Activated T-cell treated with anti-CD3 and anti-CD28 coated beads, Interleukin-2, amount 50 U/mL, for 48 hours (primary cell): ENCODE results near the gene SELENOW.
"Not testable (repeated sequence)": the region's sequence is repeated elsewhere in the genome, so short reads cannot be mapped to it uniquely, and the experiment has no call there.

Source experiments
- DNase-seq, 2 experiments: peaks; one replicate each; pipeline ENCODE4 v3.0.0-alpha.2; 2020

The SELENOW gene

DNA sequence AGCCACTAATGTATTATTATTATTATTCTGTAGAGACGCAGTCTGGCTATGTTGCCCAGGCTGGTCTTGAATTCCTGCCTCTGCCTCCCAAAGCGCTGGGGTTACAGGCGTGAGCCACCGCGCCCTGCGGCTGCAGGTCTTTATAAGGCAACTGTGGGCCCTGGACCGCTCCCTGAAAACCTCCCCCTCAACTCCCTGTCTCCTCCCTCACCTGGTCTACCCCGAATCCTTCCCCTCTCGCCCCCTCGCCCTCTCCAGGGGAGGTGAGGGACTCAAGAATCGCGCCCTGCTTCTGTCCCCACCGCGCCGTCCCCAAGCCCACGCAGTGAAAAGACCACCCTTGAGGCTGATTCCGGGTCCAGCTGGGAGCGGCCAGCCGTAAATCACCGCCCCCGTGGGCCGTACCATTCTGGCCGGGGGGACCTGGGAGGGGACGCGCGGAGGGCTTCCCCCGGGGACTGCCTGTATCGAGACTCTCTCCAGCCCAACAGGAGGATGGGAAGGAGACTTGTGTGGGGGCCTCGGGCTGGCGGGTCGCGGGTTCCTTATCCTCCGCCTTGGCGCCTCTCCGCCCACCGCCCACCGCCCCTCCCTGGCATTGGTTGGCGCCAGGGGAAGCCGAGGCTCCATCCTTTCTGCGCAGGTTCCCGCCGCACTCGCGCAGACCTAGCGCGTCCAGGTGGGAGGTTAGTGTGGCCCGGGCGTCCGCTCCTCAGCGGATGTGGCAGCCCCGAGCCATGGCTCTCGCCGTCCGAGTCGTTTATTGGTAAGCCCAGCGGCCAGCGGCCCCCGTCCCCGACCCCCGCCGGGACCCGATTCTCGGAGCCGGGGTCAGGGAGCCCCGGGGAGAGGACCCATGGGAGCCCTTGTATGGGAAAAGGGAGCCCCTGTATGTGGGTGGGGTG, at the start of gene SELENOW:
SELENOW (plus strand) TSS at position 655 of the 905 bp plus-strand sequence; CDS start at position 738, 83 bp downstream.
- peak; percentile 87 to 89 for DNase-seq

DNA sequence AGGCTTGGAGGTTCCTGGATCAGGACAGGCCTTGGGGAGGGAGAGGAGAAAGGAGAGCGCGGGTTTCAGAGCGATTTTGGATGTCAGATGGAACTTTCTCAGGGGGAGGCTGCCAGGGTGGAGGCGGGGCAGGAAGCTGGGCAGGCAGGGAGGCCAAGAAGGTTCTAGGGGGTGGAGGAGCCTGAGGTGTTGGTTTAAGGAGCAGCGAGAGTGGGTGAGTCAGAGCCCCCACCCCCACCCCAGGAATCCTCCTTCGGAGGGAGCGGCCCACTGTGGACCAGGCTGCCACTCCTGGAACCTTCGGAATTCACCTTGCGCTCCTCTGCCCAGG, 49.1 kb upstream of the SELENOW start:
- DNase-seq, result peak; percentile 33 to 41

DNA sequence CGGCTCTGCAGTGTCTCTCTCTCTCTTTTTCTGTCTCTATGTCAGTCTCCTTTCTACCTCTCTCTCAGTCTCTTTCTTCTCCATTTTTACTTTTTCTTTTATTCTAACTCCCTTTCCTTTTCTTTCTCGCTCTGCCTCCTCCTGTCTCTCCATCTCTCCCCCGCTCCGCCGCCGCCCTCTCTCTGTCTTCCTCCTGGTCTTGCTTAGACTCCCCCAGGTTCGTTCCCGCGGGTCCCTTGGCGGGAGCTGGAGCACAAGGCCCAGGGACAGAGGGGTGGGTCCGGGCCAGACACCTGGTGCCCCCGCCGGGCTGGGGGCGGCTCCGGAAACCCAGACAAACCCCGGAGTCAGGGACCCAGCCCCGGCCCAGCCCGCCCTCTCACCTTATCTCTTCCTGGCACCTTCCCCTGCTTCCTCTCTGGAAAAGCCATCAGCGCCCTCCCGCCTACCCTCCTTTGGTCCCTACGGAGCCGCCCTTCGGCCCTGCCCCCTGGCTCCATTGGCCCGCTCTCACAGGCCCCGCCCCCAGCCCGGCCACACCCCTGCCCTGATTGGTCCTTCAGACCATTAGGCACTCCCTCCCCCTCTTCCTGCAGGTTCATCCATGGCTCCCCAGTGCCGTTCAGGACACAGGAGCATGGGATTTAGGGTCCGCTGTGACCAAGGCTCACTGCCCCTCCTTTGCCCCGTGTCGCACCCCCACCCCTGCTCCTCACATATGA, 48.5 kb upstream of the SELENOW start:
- DNase-seq, result peak; percentile 79 to 83

DNA sequence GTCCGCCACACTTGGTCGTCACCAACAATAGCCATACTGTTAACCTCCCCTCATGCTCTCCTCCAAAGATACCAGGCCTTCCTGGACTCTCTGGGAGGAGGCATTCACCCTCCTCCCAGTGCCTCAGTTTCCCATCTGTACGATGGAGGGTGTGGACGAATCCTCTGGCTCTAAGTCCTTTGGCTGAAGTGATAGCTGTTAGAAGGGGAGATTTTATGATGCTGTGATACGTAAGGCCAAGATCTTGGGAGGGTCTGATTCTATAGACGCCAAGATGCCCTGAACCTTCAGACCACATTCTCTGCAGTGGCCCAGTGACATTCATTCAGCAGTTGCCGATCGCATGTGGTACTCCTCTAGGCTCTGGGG, 48.0 kb upstream of the SELENOW start:
- DNase-seq, result no peak

DNA sequence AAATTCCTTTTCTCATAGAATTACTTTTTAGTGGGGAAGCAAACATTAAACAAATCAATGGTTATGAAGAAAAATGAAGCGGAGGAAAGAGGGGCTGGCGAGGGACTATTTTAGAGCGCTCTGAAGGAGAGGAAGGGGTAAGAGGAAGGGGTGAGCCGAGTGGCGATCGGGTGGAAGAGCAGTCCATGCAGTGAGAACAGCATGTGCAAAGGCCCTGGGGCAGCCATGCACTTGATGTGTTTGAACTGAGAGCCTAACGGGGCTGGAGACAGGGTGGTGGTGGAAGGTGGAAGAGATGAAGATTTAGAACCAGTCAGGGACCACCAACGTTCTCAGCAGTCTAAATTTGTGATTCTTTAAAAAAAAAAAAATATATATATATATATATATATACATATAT, 47.6 kb upstream of the SELENOW start:
- no peak for DNase-seq

DNA sequence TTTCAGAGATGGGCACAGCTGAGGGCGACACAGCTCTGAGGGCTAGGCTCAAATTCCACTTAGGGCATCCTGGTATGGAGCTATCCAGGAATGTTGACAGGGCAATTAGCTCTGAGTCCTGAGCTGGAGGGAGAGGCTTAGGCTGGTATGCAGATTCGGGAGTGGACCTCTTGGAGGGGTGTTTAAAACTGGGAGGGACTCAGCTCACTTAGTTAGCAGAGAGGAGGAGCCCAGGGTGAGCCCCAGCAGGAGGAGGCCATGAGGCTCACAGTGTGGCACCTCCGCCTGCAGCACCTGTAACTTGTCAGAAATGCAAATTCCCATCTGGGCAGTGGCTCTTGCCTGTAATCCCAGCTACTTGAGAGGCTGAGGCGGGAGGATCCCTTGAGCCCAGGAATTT, 43.4 kb upstream of the SELENOW start:
- no peak for DNase-seq

DNA sequence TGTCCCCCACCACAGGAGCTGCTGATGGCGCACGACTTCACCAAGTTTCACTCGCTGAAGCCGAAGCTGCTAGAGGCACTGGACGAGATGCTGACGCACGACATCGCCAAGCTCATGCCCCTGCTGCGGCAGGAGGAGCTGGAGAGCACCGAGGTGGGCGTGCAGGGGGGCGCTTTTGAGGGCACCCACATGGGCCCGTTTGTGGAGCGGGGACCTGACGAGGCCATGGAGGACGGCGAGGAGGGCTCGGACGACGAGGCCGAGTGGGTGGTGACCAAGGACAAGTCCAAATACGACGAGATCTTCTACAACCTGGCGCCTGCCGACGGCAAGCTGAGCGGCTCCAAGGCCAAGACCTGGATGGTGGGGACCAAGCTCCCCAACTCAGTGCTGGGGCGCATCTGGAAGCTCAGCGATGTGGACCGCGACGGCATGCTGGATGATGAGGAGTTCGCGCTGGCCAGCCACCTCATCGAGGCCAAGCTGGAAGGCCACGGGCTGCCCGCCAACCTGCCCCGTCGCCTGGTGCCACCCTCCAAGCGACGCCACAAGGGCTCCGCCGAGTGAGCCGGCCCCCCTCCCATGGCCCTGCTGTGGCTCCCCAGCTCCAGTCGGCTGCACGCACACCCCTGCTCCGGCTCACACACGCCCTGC, 37.5 kb upstream of the SELENOW start:
- DNase-seq, result no peak

DNA sequence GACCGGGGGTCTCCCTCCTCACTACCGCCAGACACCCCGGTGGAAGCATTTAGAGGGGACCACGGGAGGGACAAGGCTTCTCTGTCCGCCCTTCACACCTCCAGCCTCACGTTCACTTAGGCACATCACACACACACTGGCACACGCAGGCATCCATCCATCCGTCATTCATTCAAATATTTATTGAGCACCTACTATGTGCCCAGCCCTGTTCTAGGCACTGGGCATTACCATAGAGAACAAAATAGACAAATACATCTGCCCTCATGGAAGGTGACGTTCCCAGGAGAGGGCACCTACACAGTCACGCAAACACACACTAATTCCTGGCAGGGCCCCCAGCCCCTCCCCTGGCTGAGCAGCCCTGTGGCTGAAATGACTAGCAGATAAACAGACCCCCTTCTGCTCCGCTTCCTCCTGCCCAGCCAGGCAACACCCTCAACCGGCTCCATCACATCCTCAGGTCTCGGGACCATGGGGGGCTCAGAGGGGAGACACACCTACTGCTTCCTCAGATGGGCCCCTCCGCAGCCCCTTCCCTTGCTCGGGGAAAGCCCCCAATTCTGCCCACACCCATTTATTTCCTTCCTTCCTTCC, 36.9 kb upstream of the SELENOW start:
- DNase-seq, result no peak

DNA sequence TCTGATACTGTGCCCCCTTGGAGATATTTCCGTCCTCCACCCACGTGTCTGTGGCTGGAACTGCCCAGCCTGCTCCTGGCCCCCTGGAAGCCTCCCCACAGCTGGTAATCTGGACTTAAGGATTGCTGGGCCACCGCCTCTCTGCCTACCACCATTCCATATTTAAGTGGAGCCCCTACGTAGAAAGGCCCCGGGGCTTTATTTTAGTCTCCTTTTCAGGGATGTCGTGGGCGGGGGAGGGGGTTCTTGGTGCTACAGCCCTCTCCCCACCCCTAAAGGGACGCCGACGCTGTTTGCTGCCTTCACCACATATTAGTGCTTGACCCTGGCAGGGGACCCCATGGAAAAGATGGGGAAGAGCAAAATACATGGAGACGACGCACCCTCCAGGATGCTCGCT, 35.9 kb upstream of the SELENOW start:
- no peak for DNase-seq

DNA sequence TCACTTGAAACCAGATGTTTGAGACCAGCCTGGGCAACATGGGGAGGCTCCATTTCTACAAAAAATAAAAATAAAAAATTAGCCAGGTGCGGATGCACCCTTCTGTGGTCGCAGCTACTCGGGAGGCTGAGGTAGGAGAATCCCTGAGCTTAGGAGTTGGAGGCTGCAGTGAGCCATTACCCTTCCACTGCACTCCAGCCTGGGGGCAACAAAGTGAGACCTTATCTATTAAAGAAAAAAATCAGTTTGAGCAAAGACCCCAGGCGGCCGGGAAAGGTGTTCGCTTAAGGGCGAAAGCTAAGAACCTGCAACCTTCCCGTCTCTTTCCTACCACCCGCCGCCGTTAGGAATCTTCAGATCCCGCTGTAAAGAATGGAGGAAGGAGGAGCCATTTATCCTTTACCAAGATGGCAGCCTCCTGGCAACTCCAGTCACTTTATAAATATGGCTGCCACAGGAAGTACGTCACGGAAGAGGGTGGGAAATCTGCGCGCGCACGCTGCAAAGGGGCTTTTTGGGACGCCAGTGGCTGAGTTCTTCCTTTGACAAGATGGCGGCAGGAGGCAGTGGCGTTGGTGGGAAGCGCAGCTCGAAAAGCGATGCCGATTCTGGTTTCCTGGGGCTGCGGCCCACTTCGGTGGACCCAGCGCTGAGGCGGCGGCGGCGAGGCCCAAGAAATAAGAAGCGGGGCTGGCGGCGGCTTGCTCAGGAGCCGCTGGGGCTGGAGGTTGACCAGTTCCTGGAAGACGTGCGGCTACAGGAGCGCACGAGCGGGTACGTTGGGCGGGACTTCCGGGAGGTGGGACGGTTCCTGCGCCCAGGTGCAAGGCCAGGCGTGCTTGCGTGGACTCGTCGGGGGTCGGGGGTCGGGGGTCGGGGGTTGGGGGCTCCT, 33.2 kb upstream of the SELENOW start, which contains the start of gene NOP53:
NOP53 (plus strand) TSS at position 537 of the 892 bp plus-strand sequence; CDS start at position 551, 14 bp downstream.
- DNase-seq, result peak; percentile 98 to 99

DNA sequence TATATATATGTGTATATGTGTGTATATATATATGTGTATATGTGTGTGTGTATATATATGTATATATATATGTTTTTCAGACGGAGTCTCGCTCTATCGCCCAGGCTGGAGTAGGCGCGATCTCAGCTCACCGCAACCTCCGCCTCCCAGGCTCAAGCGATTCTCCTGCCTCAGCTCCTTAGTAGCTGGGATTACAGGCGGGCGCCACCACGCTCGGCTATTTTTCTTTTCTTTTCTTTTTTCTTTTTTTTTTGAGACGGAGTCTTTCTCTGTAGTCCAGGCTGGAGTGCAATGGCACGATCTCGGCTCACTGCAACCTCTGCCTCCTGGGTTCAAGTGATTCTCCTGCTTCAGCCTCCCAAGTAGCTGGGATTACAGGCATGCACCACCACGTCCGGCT, 32.4 kb upstream of the SELENOW start:
- not testable (repeated sequence) for DNase-seq

DNA sequence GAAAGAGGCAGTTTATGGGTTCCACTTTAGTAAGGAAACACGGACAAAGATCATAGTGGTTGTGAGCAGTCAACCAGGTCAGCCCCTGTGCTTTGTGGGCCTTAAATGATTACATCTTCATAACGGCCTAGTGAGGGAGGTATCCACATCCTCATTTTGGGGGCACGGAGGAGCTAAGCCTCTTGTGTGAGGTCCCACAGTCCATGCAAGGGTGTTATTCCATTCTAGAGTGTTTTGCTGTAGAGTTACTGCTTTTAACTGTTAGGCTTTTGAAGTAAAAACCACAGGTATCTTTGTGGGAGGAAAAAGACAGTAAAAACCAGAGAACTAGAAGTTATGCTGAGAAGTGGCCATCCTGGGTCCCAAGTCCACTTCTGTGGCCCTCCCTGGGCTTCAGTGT, 29.2 kb upstream of the SELENOW start:
- DNase-seq, result no peak

DNA sequence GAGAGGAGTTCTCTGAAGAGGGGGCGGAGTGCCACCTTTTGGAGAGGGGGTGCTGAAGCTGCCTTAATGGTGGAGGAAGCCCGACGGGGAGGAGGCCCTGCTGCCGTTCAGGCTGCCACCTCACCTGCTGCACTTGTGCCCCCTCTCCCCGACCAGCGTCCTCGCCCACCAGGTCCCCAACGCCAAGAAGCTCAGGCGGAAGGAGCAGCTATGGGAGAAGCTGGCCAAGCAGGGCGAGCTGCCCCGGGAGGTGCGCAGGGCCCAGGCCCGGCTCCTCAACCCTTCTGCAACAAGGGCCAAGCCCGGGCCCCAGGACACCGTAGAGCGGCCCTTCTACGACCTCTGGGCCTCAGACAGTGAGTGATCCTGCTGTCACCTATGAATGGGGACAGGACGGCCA, 27.8 kb upstream of the SELENOW start:
- no peak for DNase-seq

DNA sequence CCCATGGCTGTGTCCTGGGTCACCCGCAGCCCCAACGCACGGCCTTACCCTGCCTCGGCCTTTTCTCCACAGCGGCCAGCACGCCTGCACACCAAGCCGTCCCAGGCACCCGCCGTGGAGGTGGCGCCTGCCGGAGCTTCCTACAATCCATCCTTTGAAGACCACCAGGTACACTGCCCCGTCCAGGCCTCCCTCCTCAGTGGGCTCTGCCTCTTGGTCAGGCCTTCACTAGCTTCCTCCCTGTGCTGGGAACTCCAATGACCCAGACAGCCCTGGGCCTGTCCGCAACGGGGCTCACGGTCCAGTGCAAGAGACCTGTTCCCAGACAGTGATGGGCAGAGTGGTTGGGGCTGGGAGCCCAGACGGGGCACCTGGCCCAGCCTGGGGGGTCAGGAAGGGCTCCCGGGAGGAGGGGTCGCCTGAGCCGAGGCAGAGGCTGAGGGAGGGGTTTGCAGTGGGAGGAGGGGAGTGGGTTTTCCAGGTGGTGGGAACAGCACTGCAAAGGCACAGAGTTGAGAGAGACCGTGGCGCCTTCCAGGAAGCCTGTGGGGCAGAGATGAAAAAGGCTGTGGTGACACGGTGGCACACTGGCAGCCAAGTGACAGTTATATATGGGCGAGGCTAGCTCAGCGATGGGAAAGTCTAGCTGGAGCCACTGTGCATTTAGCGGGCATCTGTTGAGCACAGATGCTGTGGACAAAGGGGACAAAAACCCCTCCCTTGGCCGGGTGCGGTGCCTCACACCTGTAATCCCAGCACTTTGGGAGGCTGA, 25.9 kb upstream of the SELENOW start:
- no peak for DNase-seq

DNA sequence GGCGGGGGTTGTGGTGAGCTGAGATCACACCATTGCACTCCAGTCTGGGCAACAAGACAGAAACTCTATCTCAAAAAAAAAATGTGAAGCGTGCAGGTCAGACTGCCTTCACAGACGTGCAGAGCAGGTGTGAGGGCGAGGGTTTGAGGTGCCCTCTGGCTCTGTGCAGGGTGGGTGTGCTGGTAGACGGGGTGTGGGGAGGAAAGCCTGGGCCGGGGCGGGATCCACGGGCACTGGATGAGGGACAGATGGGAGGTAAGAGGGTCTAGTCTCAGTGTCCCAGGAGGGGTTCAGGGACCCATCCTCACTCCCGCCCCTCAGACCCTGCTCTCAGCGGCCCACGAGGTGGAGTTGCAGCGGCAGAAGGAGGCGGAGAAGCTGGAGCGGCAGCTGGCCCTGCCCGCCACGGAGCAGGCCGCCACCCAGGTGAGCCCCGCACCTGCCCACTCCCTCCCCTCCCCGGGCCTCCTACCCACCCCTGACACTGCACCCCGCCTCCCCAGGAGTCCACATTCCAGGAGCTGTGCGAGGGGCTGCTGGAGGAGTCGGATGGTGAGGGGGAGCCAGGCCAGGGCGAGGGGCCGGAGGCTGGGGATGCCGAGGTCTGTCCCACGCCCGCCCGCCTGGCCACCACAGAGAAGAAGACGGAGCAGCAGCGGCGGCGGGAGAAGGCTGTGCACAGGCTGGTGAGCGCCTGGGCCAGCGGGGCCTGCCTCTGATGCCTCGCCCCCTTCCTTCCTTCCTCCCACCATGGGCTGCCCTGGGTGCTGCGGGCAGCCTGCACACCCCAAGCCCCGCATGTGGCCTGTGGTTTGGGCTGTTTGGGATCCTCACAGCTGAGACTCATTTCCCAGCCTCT, 24.1 kb upstream of the SELENOW start:
- DNase-seq, result peak in 1 of 2 experiments; percentile 20

DNA sequence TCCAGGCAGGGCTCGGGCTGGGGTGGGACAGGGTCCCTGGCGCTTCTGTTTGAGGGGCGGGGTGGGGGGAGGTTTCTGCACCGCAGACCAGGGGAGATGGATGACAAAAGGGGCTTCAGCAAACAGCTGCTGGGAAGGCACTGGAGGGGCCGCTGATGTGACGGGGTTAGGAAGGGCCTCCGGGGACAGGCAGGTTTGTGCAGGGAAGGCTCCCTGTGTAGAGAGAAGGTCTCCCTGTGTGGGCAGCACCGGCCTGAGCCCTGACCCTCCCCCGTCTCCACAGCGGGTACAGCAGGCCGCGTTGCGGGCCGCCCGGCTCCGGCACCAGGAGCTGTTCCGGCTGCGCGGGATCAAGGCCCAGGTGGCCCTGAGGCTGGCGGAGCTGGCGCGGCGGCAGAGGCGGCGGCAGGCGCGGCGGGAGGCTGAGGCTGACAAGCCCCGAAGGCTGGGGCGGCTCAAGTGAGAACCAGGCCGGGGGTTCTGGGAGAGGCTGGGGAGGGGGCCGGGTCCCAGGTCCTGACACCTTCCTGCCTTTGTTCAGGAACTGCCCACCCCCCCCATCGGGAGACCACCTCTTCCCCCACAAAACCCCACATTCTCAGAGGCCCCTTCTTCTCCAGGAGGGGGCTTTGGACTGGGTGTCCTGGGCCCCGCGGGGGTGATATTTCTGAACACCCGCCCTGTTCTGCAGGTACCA, 23.3 kb upstream of the SELENOW start:
- DNase-seq, result no peak

DNA sequence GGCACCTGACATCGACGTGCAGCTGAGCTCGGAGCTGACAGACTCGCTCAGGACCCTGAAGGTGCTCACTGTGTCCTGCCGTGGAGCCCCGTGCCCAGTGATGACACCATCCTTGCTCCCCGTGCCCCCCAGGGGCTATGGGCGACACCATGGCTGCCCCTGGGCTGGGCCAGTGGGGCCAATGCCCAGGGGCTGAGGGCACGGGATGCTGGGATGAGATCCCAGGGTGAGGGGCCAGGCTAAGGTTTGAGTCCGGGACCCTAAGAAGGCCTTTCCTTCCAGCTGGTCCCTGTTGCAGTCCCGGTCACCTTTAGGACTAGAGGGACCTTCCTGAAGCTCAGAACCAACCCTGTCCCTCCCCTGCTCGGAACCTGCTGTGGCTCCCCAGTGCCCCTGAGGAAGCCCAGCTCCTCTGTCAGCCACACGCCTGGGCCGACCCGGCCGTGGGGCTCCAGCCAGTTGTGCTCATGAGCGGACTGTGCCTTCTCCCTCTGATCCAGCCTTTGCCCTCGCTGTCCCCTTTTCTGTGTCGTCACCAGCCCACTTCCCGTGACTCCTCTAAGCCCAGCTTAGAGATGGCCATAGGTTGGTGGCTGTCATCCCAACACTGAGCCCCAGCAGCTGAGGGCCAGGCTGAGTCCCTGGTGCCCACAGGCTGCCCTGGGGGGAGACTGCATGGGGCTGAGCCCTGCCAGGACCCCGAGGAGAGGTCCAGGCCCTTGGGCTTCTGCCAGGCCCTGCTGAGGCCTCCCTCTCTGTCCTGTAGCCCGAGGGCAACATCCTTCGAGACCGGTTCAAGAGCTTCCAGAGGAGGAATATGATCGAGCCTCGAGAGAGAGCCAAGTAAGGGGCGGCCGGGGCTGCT, 22.5 kb upstream of the SELENOW start:
- no peak for DNase-seq

DNA sequence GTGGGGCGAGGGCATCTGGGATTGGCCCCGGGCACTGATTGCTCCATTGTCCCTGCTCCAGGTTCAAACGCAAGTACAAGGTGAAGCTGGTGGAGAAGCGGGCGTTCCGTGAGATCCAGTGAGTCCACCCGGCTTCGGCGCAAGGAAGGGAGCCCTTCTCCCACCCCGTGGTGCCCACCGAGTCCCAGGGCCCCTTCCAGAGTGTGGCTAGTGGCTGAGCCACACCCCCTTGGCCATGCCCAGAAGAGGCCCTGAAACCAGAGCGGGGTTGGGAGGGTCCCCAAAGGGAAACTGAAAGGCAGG, 21.9 kb upstream of the SELENOW start:
- DNase-seq, result no peak
